Heart right ventricle (tissue), 16 donors: Measurements from ENCODE around the gene FBXL2. TPM values are rescaled to one million over a fixed set of nuclear protein-coding genes. Genes with fewer than 3 reads are reported as not detected.
"Not testable (repeated sequence)": the region's sequence is repeated elsewhere in the genome, so short reads cannot be mapped to it uniquely, and the experiment has no call there.

Source experiments
- ATAC-seq, 8 donors: fragments of 200-7000 bp; cut with Tn5 transposase; one replicate each; pipeline ENCODE4 v1.9.1; 2020; ENCODE audit warnings: mild to moderate bottlenecking in 8 of 8, moderate library complexity in 8 of 8, moderate number of reproducible peaks in 1 of 8
- DNase-seq, 2 donors: peaks; one replicate each; pipeline ENCODE4 v3.0.0-alpha.2; 2020
- H3K27ac ChIP-seq, 10 donors: fragments of 200-600 bp; sonication (generic) in 2 of 10; one replicate each; pipeline versions ENCODE4 v1.5.0 to v1.8.0; 2020 to 2022; ENCODE audit warnings: mild to moderate bottlenecking in 3 of 10
- H3K27me3 ChIP-seq, 7 donors: fragments of 200-600 bp; one replicate each; pipeline ENCODE4 v1.8.0; 2021 to 2022; ENCODE audit warnings: mild to moderate bottlenecking in 2 of 7
- H3K36me3 ChIP-seq, 9 donors: fragments of 200-600 bp; sonication (generic) in 1 of 9; one replicate each; pipeline versions ENCODE4 v1.5.0 to v1.8.0; 2020 to 2022; ENCODE audit warnings: mild to moderate bottlenecking in 2 of 9
- H3K4me1 ChIP-seq, 9 donors: fragments of 200-600 bp; sonication (generic) in 1 of 9; one replicate each; pipeline versions ENCODE4 v1.5.0 to v1.8.0; 2020 to 2022; ENCODE audit warnings: mild to moderate bottlenecking in 4 of 9
- H3K4me3 ChIP-seq, 10 donors: fragments of 200-600 bp; sonication (generic) in 2 of 10; one replicate each; pipeline versions ENCODE4 v1.5.0 to v1.8.0; 2020 to 2022; ENCODE audit warnings: mild to moderate bottlenecking in 7 of 10, moderate library complexity in 2 of 10
- H3K9me3 ChIP-seq, 11 donors: fragments of 200-600 bp in 10 of 11; sonication (generic) in 2 of 11; one replicate each; pipeline versions ENCODE4 v1.5.0 to v1.8.0; 2013 to 2022; ENCODE audit warnings: mild to moderate bottlenecking in 2 of 11, control low read depth in 1 of 11, moderate library complexity in 1 of 11
- WGBS, 2 donors: extraction: QIAGEN DNeasy Blood & Tissue Kit; methylation state at CpG; one replicate each; pipeline ENCODE4 v1.1.7; 2013; ENCODE audit warnings: inconsistent platforms in 1 of 2; 5-methylcytosine and 5-hydroxymethylcytosine counted together
- intact Hi-C, 10 donors: fragments of 100-400 bp; cut with DNase I; formaldehyde crosslinking; loops; one replicate each; pipeline versions ENCODE4 v1.11.1 to v1.14.2; 2022
- polyA plus RNA-seq, 2 donors: library from polyadenylated mRNA; stranded (reverse); fragments of 200-250 nt; gene quantifications; one replicate each; pipeline ENCODE4 v1.2.3, GENCODE V29; 2013
- total RNA-seq, 10 donors: library from RNA; stranded (reverse); fragmentation: NEBNext Ultra II Directional in 3 of 10; extraction: Animal tissue kit (Norgen Biotek cat#: 25700) in 3 of 10; gene quantifications; one replicate each; pipeline versions ENCODE4 v1.2.1 to v1.2.4, GENCODE V29; 2021 to 2023
- TF ChIP-seq, protein P1 (sequence below), 9 donors: fragments of 200-600 bp; sonication (generic) in 2 of 9; IDR thresholded peaks; one replicate each; pipeline versions ENCODE4 v1.5.0 to v1.8.0; 2021 to 2022; ENCODE audit warnings: antibody characterized with exemption in 9 of 9, mild to moderate bottlenecking in 5 of 9, moderate library complexity in 1 of 9
- donor health status: Arrhythmogenic right ventricular cardiomyopathy.
- donor health status: ischemic (EF 13 %, LVEDD 7.1; RV severe dilation, severe dysfunction).
- donor health status: healthy with polysubstance abuse.
- donor health status: DM: no; HTN: yes; CAD: no.
- donor health status: DM: no; HTN: no; CAD: no.
- donor health status: ischemic (EF 25% LVEDD 6.9; RV normal size, moderate dysfunction).
- donor health status: ischemic (EF 25% LVEDD 5.7; RV mildly dilated, moderate dysfunction).
- donor health status: healthy.
- donor health status: DM: yes; HTN: yes; CAD: no.
- donor health status: Ischemic cardiomyopathy.
- donor health status: ischemic (EF 35%, LVEDD 5.7; RV mildly dilated, moderate dysfunction).
- donor health status: nonischemic (EF 11% LVEDD 7.7; RV severe dilation, severe dysfunction).
- donor health status: DM: yes; HTN: yes; CAD: no.
- donor health status: PGD.
- donor health status: ischemic (EF 29% LVEDD 5.4; RV normal size, mild dysfunction).
- donor health status: nonischemic (EF 23%, LVEDD 6.1; RV moderate dilation, normal function).

The FBXL2 gene
- total and polyA plus RNA-seq, 12 donors: 0.87 to 3.6 (median 2.0) TPM

DNA sequence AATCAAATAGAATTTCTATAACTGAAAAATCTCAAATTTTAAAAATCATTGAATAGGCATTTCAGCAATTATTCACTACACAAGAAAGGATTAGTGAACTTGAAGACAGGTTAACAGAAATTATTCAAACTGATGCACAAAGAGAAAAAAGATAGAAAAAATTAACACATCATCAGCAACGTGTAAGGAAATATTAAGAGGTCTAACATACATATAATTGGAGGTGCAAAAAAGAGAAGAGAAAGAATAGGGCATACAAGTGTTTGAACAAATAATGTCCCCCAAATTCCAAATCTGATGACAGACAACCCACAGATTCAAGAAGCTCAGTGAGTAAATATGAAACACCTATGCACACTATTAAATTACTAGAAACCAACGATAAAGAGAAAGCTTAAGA lies 57.1 kb downstream of the FBXL2 start:
- ATAC-seq: no peak
- Histone ChIP-seq H3K27me3 (no peaks in the 10 kb centered on the region), H3K36me3 (no peaks in the 10 kb centered on the region), H3K27ac (no peak overlapping the region), H3K4me3 (no peak overlapping the region), H3K4me1 (no peaks in the 10 kb centered on the region), H3K9me3 (peaks cover 0 to 30% (median 2%) of the 10 kb centered on the region in 11 donors)
- TF ChIP-seq, protein P1, sequence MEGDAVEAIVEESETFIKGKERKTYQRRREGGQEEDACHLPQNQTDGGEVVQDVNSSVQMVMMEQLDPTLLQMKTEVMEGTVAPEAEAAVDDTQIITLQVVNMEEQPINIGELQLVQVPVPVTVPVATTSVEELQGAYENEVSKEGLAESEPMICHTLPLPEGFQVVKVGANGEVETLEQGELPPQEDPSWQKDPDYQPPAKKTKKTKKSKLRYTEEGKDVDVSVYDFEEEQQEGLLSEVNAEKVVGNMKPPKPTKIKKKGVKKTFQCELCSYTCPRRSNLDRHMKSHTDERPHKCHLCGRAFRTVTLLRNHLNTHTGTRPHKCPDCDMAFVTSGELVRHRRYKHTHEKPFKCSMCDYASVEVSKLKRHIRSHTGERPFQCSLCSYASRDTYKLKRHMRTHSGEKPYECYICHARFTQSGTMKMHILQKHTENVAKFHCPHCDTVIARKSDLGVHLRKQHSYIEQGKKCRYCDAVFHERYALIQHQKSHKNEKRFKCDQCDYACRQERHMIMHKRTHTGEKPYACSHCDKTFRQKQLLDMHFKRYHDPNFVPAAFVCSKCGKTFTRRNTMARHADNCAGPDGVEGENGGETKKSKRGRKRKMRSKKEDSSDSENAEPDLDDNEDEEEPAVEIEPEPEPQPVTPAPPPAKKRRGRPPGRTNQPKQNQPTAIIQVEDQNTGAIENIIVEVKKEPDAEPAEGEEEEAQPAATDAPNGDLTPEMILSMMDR (IDR thresholded peaks at IDR 0.05): no peak
- intact Hi-C loops: no loop called here
- WGBS, 2 donors: 94 to 97% methylated on average over 2 of the region's 2 CpGs
- no peak for DNase-seq

DNA sequence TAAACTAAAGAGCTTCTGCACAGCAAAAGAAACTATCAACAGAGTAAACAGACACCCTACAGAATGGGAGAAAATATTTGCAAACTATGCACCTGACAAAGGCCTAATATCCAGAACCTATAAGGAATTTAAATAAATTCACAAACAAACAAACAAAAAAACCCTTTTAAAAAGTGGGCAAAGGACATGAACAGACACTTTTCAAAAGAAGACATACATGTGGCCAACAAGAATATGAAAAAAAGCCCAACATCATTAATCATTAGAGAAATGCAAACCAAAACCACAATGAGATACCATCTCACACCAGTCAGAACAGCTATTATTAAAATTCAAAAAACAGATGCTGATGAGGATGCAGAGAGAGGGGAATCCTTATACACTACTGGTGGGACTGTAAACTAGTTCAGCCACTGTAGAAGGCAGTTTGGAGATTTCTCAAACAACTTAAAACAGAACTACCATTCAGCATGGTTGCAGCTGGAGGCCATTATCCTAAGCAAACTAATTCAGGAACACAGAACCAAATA lies 61.8 kb downstream of the FBXL2 start:
- ATAC-seq, H3K4me1 ChIP-seq, intact Hi-C loops, H3K27me3 ChIP-seq, H3K4me3 ChIP-seq, DNase-seq, H3K36me3 ChIP-seq, H3K27ac ChIP-seq: not testable (repeated sequence)
- H3K9me3 ChIP-seq: peaks cover 0 to 22% (median 0%) of the 10 kb centered on the region in 11 donors

DNA sequence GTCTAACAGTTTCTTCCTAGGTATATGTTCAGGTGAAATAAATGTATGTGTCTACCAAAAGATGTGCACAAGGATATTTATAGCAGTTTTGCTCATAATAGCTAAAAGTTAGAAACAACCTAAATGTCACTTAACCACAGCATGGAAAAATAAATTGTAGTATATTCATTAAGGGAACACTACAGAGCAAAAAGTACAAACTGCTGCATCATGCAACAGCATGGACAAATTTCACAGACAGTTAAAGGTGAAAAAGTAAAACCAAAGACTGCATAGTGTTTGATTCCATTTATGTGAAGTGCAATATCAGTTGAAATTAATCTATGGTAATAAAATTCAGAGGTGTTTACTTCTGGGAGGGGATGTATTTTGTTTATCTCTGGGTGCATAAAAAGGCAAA lies 62.5 kb downstream of the FBXL2 start:
- intact Hi-C loops: no loop called here
- H3K4me3 ChIP-seq: no peak overlapping the region
- no peaks in the 10 kb centered on the region for H3K36me3 ChIP-seq
- no peak for ATAC-seq
- peaks cover 0 to 15% (median 0%) of the 10 kb centered on the region in 11 donors for H3K9me3 ChIP-seq
- no peaks in the 10 kb centered on the region for H3K27me3 ChIP-seq
- no peak for DNase-seq
- no peaks in the 10 kb centered on the region for H3K4me1 ChIP-seq
- no peak overlapping the region for H3K27ac ChIP-seq
- TF ChIP-seq, protein P1 (IDR thresholded peaks at IDR 0.05): no peak

DNA sequence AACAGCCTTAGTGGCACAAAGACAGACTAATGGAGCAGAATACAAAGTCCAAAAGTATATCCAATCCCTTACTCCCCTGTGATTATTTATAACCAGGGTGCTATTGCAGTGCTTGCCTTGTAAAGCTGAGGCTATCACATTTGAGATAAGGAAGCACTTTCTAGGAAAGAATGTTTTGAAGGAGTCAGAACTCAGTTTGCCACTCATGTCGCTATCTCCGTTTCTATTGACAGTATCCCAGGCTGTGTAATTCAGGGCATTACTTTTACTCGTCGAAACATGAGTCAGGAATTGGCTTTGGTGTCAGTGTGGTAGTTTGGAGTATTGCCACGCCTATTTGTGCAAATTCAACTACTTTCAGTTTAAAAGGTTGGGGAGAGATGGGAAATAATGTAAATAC lies 78.4 kb downstream of the FBXL2 start:
- Histone ChIP-seq H3K9me3 (no peaks in the 10 kb centered on the region), H3K4me1 (peaks cover 0 to 12% (median 4%) of the 10 kb centered on the region in 9 donors), H3K27me3 (no peaks in the 10 kb centered on the region), H3K4me3 (peak overlapping the region in 2 of 10 donors; percentile 4 to 12), H3K27ac (no peak overlapping the region), H3K36me3 (no peaks in the 10 kb centered on the region)
- intact Hi-C loops: no loop called here
- peak; percentile 43 to 94 (median 73) for ATAC-seq
- DNase-seq: peak in 1 of 2 donors; percentile 8
- WGBS, 2 donors: 22 to 31% methylated on average over 5 of the region's 5 CpGs
- TF ChIP-seq, protein P1 (IDR thresholded peaks at IDR 0.05): no peak

DNA sequence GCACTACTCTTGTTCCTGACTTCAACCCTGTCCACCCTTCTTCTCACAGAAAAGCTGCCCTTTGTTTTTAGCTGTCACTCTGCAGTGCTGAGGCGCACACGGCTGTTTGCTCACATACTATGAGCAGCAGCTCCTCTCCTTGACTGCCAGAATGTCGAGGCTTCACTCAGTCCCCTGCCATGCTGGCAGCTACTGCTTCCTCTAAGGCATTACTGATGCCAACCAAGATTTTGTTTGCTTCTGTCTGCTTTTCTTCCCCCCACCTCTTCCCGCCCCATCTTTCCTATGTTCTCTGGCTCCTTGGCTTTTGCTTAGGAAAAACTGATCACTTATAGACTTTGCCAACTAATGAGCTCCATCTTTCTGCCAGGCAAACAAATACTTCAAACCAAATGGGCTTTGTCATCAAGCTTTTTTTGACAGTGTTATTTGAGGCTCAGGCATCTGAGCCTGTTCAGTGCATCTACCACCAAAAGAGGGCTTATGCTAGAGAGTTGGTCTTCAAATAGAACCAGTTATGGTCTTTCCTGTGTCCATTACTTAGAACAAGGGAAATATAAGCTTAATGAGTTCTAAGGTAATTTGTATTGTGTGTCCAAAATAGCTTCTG lies 81.0 kb downstream of the FBXL2 start:
- H3K27ac ChIP-seq: no peak overlapping the region
- H3K9me3 ChIP-seq: no peaks in the 10 kb centered on the region
- H3K4me3 ChIP-seq: no peak overlapping the region
- H3K36me3 ChIP-seq: no peaks in the 10 kb centered on the region
- H3K27me3 ChIP-seq: no peaks in the 10 kb centered on the region
- TF ChIP-seq, protein P1 (IDR thresholded peaks at IDR 0.05): no peak
- intact Hi-C loops: no loop called here
- no peak for DNase-seq
- 55 to 72% methylated on average over 4 of the region's 4 CpGs for WGBS, 2 donors
- ATAC-seq: peak in 1 of 8 donors; percentile 31
- peaks cover 0 to 12% (median 4%) of the 10 kb centered on the region in 9 donors for H3K4me1 ChIP-seq
